Stimulated activated CD4-positive, alpha-beta T cell treated with anti-CD3 and anti-CD28 coated beads, Interleukin-1b, Interleukin-23, amount 100 ng/mL, for 4 hours (primary cell): ENCODE data around the gene TDRD7.
"Not testable (repeated sequence)": the region's sequence is repeated elsewhere in the genome, so short reads cannot be mapped to it uniquely, and the experiment has no call there.

ENCODE experiments used
- DNase-seq, 2 donors: peaks; one replicate each; pipeline ENCODE4 v3.0.0-alpha.2; 2020; ENCODE audit warnings: low read depth in 2 of 2

The TDRD7 gene

DNA sequence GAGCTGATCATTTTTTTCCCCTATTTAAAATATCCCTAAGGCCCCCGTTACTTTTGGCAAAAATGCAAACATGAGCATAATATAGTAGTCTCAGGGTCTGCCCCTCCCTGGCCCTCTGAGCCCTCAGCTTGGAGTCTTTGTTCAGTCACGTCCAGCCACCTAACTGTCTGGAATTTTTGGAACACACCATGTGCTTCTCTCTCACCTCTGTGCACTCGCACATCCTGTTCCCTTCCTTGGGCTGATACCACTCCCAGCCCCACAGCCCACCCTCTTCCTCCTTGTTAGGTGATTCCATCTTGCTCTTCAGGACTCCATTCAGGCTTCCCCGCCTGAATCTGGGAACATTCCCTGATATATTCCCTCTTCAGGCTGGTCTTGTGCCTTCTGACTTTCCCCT, 16.0 kb downstream of the TDRD7 start:
- DNase-seq: no peak

DNA sequence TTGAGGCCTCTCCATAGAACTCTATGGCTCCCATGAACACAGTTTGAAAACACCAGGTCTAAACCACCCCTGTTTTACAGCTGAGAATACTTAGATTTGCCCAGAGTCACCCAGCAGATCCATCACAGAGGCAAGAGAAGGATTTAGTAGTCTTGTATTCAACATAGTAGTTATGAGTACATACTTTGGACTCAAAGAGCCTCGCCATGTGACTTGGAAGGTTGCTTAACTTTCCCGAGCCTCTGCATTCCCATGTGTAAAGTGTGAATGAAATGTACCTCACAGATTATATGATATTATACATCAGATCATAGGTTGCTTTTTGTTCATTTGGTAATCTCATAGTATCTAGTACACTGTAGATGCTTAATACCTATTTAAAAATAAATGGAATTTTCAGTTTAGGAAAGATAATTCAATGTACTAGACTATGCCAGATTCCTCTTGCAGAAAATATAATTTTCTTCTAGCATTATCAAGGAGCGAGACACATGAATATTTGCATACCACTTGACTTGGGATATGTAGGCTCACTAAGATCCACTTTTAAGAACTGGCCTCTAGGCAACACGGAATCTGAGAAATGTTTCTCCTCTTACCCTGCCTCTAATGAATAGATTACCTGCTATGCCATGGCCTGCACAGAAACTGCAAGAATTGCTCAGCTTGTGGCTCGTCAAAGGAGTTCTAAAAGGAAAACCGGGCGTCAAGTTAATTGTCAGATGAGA, 18.6 kb downstream of the TDRD7 start:
- no peak for DNase-seq

DNA sequence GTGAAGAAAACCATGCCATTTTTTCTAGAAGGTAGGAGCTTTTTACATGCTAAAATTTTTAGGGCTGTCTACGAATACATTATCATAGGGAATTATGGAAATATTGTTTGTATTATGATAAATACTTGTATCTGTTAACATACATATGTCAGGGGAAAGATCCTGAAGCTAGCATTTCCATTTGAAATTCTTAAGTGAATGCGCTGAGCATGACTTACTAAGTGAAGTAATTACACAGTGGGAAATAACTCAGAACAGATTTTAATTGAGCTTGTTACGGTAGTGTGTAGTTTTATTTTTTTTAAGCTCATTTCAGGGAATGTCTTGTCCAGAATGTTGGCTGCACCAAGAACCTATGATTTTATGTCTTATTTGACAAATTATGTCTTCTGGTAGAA, 19.1 kb downstream of the TDRD7 start:
- no peak for DNase-seq

DNA sequence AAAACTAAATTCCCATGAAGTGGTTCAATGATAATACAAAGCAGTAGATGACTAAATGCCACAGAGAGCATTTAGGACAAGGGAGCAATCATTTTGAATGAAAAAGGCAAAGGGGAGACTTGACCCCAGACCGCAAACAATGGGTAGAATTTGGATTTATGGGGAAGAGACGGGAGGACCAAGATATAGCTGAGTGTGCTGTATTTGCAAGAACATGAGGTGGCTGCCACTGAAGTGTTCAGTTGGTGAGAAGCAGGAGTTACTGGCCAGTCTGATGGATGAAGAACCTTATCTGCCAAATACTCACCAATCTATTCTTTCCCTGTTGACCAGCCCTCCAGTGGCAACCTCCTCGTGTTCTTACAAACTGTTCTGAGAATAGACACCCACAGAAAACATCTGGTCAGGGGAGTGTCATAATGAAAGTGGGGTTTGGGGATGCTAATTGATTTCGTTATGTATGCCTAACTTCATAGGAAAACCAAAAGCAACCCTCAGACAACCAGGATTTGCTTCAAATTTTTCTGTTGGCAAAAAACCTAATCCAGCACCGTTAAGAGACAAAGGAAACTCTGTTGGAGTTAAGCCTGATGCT, 19.8 kb downstream of the TDRD7 start:
- DNase-seq: no peak

DNA sequence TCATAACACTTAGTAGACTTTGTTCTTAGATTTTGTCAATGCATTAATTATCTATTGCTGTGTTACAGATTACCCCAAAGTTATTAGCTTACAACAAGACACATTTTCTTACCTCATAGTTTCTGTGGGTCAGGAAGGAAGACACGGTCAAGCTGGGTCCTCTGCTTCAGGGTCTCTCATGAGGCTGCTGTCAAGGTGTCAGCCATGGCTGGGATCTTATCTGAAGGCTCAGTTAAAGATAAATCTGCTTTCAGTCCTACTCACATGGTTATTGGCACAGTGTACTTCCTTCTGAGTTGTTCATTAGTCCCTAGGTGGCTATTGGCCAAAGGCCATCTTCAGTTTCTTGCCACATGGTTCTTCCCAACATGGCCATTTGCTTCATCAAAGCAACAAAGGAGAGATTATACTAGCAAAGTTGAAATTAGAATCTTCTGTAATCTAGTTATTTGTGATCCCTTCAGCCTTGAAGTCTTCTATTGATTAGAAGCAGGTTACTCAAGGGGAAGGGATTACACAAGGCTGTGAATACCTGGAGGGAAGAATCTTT, 25.2 kb downstream of the TDRD7 start:
- DNase-seq: no peak

DNA sequence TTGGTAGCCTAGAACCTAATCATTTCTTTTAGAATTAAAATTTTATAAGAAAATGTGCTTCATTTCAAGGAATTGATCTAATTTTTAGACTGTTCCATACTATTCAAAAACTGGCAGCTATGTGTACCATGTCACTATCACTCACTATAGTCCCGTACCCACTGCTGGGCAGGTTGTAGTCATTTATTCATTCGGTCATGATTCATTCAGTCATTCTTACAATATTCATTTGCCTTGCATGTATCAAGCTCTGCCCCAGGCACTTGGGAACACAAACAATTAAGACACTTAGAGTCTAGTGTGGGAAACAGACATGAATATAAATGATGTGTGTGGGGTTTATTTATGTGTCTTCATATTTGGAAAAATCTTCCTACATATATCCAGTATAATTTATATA, 26.4 kb downstream of the TDRD7 start:
- DNase-seq: no peak

DNA sequence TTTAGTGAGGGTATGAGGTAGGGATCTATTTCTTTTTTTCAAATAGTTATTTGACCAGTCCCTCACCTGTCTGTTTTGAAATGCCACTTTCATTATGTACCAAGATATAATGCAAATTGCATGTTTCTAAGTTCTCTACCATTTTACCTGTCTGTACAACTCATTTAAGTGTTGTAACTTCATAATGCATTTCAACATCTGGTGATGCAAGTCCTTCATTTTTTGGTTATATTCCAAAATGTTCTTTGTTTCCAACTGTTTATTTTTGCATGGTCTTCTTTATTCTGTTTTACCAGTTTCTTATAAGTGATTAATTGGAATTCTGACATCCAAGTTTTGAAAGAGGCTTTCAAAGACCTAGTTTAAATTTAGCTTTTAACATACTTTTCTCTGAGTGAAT, 26.8 kb downstream of the TDRD7 start:
- no peak for DNase-seq

DNA sequence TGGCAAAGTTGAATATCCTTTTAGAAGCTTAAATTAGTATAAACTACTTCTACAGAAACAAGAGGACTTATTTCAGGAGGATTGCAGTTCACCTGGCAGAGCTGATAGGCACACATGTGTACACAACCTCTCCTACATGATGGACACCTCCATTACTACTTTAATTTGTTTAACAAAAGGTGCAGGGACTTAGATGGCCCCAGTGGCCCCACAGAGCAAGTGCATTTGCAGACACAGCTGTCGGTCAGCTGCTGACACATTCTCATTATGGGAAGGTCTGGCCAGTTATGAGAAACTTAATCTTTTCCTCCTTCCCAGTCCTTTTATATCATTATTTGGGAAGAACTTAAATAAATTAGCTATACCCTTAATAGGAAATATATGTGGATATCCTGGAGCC, 28.3 kb downstream of the TDRD7 start:
- DNase-seq: no peak

DNA sequence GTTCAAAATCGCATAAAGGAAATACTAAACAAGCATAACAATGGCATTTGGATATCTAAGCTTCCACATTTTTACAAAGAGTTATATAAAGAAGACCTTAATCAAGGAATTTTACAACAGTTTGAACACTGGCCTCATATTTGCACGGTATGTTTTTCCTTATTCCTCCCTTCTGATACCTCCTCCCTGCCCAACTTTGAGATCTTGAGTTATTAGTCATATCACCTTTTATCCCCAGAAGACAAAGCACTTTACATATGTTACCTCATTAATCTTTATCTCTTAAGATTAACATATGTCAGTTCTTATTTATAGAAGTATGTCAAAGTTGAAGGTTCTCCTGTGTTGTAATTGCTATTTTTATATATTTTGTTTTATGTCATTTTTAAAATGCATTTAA, 29.8 kb downstream of the TDRD7 start:
- no peak for DNase-seq

DNA sequence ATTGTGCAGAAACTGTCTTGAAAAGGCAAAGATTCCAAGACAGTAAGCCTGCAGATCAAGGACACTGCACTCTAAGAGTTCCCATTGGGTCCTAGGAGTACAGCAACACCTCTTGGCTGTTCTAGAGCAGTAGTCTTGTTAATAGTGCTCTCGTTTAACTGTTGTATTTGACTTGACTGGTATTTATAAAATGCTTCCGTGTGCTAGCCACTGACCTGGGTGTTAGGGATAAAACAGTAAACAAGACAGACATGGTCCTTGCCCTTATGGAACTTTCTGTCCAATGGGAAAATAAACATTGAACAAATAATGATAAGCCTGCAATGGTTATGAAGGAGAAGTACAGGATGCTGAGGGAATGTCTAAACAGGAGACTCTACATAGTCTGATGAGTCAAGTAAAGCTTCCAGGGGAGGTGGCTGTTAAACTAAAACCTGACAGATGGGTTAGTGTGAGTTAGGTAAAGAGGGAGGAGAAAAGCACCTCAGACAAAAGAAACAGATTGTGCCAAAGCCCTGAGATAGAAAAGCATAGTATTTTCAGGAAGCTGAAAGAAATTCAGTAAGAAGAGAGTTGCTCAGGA, 33.3 kb downstream of the TDRD7 start:
- no peak for DNase-seq

DNA sequence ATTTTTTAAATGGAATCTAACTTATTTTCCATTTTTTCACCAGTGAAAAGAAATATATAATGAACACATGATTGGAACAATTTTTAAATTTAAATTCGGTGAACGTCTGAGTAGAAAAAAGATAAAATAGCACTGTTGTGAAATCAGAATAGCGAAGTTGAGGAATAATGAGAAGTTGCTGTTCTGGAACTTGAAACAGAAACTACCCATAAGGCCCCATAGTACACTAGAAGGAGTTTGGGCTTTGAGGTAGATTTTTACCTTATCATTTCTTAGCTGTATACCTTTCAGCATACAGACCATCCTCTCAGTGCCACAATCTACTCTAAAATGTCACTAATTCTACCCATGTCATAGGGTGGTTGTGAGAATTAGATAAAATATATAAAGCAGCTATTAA, 35.1 kb downstream of the TDRD7 start:
- DNase-seq: no peak

DNA sequence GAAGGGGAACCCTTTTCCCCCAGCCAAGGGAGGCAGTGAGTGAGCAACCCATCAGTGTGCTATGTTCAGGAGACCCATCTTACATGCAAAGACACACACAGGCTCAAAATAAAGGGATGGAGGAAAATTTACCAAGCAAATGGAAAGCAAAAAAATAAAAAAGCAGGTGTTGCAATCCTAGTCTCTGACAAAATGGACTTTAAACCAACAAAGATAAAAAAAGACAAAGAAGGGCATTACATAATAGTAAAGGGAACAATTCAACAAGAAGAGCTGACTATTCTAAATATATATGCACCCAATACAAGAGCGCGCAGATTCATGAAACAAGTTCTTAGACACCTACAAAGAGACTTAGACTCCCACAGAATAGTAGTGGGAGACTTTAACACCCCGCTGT, 41.7 kb downstream of the TDRD7 start:
- DNase-seq: not testable (repeated sequence)

DNA sequence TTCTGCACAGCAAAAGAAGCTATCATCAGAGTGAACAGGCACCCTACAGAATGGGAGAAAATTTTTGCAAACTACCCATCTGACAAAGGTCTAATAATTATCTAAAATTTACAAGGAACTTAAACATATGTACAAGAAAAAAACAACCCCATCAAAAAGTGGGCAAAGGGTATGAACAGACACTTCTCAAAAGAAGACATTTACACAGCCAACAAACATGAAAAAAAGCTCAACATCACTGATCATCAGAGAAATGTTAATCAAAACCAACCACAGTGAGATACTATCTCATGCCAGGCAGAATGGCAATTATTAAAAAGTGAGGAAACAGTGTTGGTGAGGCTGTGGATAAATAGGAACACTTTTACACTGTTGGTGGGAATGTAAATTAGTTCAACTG, 44.9 kb downstream of the TDRD7 start:
- not testable (repeated sequence) for DNase-seq

DNA sequence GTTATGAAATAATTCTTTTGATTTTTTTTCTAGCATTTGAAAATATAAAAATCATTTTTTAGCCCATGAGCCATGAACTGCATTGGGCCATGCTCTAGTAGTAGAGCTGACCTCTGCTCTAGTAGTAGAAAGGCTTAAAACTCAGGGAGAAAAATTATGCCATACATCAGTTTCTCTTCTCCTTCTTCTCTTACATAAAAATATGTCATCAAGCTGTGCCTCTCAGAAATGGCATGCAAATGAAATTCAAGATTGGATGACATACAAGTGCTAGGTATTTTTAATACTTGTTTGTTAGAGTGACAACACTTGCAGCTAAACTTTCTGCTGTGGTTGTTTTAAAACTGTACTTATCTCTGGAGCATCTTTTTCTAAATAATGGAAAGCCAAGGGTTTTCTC, 47.4 kb downstream of the TDRD7 start:
- no peak for DNase-seq

DNA sequence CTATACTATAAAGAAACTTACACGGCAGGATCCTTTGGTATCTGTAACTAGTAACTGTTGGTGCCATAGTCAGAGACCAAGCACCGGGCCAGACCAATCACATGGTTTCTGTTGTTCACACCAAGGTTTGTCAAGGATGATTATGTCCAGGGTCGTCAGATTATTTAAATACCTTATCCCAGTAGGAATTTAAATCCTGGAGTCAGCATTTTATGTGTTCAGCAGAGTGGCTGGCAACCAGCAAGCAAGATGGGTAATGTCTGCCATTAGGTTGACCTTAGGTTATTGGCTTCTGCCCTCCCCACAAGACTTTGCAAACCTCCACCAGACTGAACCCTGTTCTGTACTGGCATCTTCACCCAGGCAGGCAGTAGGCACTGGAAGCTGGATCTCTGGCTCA, 50.3 kb downstream of the TDRD7 start:
- no peak for DNase-seq

DNA sequence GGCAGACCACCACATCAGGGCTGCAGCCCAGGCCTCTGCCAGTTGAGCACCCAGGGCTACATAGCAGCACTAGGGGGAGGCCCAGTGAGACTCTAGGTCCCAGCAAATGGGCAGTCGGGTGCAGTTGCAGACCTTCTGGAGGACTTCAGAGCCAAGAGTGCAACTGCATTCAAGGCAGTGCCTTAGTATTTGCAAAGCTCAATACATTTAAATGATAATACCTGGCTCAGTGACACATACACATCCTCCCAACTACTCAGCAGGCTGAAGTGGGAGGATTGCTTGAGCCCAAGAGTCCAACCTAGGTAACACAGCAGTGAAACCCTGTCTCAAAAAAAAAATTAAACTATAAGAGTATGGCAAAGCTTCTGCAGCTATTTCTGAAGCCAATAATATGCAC, 51.0 kb downstream of the TDRD7 start:
- no peak for DNase-seq

DNA sequence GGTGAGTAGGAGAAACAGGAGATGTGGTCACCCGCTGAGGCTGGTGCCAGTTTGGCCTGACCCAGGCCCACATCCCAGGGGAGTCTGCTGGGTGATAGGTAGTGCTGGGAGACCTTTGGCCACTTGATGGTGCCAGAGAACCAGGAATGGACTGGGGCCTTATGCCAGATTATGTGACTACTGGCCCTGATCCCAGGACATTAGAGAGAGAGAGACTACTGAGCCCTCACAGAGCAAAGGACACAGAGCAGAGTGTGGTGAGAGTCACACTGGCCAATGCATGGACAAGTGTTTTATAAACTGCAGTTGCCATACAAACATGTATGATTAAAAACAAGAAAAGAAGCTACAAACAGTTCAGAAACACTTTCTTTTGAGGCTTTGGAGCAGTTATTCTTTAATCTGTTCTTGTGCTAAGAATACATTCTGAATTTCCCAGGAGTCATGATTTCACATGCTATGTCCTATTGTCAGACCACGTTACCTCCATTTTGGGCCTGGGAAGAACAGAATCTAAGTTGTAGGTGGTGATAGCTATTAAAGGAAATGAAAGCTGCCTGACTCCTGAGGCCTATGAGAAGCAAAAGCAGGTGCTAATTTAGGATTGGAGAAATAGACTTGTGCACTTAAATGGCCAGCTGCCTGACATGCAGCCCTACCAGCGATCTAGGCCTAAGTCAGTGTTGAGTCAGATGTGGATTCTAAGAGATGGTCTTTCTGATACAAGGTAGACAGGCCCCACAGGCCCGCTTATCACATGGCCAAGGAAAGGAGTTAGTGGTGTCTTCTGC, 57.0 kb downstream of the TDRD7 start:
- peak in 1 of 2 donors; percentile 6 for DNase-seq

DNA sequence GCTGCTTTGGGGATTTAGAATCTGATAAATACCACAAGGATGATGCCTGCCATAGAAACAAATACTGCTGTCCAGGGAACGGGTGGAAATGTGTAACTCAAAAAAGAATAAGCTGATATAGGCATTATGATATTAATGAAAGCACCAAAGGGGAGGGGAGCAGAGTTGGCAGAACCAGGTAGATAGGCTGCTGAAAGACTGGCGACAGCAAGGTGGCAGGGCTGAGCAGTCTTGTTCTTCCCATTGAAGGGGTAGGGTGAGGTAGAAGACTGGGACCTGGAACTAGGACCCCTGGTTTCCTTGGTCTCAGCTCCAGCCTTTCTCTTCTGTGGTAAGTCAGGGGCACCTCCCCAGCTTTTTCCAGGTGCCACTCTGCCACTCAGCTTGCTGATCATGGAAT, 58.2 kb downstream of the TDRD7 start:
- DNase-seq: no peak

DNA sequence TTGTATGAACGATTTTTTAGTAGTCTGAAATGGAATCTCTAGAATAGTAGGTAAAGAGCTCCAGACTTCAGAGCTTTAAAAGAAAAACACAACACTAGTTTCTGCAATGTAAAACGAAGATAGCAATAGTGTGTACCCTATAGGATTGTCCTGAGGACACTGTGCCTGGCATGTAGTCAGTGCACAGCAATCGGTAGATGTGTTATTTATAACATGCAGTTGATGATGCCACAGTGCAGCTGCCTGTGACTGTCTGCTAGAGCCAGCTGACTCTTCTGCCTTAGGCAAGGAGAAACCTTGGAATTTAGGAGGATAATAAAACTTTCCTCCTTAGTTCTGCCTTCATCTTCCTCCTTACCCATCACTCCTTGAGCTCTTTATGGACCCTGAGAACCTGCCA, 61.8 kb downstream of the TDRD7 start:
- no peak for DNase-seq

DNA sequence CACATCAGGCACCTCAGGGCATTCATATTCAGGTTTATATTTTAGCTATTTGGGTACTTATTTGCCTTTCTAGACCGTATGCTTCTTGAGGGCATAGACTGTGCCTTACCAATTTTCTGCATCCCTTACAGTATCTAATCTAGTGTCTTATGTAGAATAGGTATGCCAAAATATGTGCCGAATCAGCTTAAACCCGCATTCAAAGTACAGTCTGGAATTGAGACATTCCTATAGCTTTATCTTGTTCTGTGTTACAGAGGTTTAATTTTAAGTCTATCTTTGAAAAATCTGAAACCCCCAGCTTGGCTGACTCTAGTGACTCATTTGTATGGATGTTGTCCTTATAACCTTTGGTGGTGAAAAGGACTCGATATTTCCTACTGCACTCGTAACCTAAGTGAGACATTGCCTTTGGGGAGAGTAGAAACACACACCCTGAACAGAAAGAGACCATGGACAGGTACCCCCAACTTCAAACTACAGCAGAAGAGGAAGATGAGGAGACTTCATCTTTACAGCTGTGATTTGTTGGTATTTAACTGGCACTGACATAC, 62.6 kb downstream of the TDRD7 start:
- no peak for DNase-seq

DNA sequence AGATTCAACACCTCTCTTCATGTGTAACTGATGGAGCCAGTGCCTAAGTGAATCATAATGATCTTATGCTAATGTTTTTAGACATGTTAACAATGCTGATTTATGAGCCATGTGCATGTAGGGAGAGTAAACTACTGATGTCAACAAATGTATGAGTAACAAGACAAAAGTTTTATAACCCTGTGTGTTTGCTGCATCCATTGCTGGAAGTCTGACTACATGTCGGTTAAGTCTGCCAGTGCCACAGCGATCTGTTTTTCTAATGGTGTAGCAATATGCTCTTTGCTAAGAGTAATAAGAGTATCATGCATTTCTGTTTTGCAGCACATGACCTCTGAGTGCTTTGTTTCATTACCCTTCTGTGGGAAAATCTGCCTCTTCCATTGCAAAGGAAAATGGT, 63.2 kb downstream of the TDRD7 start:
- no peak for DNase-seq

DNA sequence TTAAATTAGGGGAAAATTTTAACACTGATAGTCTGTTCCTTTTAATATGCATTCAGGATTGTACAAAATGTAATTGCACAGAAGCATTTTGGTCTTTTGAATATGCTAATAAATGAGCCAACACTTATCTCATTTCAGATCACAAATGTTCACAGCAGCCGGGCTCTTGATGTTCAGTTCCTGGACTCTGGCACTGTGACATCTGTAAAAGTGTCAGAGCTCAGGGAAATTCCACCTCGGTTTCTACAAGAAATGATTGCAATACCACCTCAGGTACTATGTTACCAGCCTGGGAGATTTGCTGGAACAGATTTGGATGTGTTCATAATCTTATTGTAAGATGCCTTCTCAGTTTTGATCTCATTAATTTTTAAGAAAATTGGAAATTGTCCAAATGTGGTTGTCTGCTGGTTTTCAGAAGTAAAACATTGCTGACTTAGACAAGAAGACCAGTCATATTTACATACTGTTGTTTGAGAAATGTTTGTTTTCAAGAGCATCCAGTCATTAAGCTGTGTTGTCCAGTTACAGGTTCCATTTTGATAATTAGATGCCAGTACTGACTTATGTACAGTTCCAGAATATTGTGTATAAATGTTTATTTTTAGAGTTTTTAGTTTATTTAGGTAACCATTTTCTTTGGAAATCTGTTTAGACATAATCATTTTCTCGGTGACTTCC, 66.5 kb downstream of the TDRD7 start:
- no peak for DNase-seq
